Kidney epithelial cell (primary cell): ENCODE measurements around the gene TBL1X. TPM values are rescaled to one million over a fixed set of nuclear protein-coding genes. Genes with fewer than 3 reads are reported as not detected.

Experiments
- DNase-seq: peaks from one replicate; pipeline ENCODE4 v3.0.0-alpha.2; 2010; ENCODE audit warnings: low read depth
- H3K27me3 ChIP-seq: 2 replicates; pipeline ENCODE4 v1.6.0; 2011; ENCODE audit warnings: low read length; ENCODE audit not compliant: control insufficient read depth, insufficient read depth
- H3K36me3 ChIP-seq: 2 replicates; pipeline ENCODE4 v1.5.1; 2011; ENCODE audit warnings: low read length; ENCODE audit not compliant: control insufficient read depth, insufficient read depth
- H3K4me3 ChIP-seq: 2 replicates; pipeline ENCODE4 v1.5.1; 2011; ENCODE audit warnings: low read depth, mild to moderate bottlenecking, control low read depth, low read length
- total RNA-seq: library from RNA; depleted of rRNA; stranded (reverse); fragments of >200 nt; gene quantifications from 2 replicates; pipeline ENCODE4 v1.2.3, GENCODE V29; 2015
- TF ChIP-seq, protein P1 (sequence below): IDR thresholded peaks from 2 replicates; pipeline ENCODE4 v1.5.1; 2011; ENCODE audit warnings: mild to moderate bottlenecking, moderate library complexity, low read length, control low read depth, inconsistent platforms; ENCODE audit not compliant: insufficient read depth, poor library complexity, severe bottlenecking

The TBL1X gene
- total RNA-seq, 1 donor from 2014 or later, result 25.9 TPM

DNA sequence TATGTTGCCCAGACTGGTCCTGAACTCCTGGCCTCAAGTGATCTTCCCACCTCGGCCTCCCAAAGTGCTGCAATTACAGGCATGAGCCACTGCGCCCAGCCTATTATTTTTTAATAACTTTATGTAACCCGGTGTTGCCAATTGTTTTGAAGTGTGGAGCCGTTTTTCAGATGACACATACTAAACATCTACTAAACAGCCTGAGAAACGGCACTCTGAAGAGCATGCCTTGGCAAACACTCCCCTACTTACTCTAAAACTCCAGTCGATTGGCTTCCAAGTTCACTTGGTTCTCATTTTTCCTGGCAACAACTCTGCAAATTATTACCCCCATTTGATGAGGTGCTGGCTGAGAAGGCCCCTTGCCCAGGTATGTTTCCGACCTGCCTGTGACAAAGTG, 169.7 kb downstream of the TBL1X start:
- no peak for DNase-seq

GRCh38 chrX:9635368-9635767, 170.5 kb downstream of the TBL1X start:
- TF ChIP-seq, protein P1, sequence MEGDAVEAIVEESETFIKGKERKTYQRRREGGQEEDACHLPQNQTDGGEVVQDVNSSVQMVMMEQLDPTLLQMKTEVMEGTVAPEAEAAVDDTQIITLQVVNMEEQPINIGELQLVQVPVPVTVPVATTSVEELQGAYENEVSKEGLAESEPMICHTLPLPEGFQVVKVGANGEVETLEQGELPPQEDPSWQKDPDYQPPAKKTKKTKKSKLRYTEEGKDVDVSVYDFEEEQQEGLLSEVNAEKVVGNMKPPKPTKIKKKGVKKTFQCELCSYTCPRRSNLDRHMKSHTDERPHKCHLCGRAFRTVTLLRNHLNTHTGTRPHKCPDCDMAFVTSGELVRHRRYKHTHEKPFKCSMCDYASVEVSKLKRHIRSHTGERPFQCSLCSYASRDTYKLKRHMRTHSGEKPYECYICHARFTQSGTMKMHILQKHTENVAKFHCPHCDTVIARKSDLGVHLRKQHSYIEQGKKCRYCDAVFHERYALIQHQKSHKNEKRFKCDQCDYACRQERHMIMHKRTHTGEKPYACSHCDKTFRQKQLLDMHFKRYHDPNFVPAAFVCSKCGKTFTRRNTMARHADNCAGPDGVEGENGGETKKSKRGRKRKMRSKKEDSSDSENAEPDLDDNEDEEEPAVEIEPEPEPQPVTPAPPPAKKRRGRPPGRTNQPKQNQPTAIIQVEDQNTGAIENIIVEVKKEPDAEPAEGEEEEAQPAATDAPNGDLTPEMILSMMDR, result no peak
- Histone ChIP-seq H3K4me3 (no peak overlapping the region), H3K36me3 (no peaks in the 10 kb centered on the region), H3K27me3 (no peaks in the 10 kb centered on the region)
- no peak for DNase-seq

More for the DNA sequence above, 169.7 kb downstream of the TBL1X start:
- H3K4me3 ChIP-seq, result no peak overlapping the region
- H3K27me3 ChIP-seq, result no peaks in the 10 kb centered on the region
- TF ChIP-seq, protein P1, result no peak
- no peaks in the 10 kb centered on the region for H3K36me3 ChIP-seq

DNA sequence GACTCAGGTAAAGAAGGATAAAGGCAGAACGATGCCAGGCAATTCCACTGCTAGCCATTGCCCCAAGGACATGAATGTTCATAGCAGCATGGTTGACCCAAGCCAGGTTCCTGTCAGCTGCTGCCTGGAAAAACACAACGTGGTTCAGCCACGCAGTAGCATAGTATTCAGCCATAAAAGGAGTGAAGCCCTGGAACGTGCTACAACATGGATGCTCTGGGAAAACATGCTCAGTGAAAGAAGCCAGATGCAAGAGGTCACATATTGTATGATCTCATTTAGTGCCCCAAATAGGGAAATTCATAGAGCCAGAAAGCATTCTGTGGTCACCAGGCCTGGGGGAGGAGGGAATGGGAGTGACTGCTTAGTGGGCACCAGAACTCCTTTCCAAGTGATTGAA, 170.9 kb downstream of the TBL1X start:
- no peak overlapping the region for H3K4me3 ChIP-seq
- H3K27me3 ChIP-seq, result no peaks in the 10 kb centered on the region
- no peaks in the 10 kb centered on the region for H3K36me3 ChIP-seq
- TF ChIP-seq, protein P1, result no peak
- DNase-seq, result no peak

- no peak for DNase-seq
- Histone ChIP-seq H3K27me3 (no peaks in the 10 kb centered on the region), H3K4me3 (no peak overlapping the region), H3K36me3 (no peaks in the 10 kb centered on the region)
- TF ChIP-seq, protein P1, result no peak
Measured at GRCh38 chrX:9638871-9639270, 174.0 kb downstream of the TBL1X start.

- no peaks in the 10 kb centered on the region for H3K36me3 ChIP-seq
- no peak for DNase-seq
- H3K4me3 ChIP-seq, result no peak overlapping the region
- TF ChIP-seq, protein P1, result no peak
- no peaks in the 10 kb centered on the region for H3K27me3 ChIP-seq
Measured at GRCh38 chrX:9642270-9642995, 177.6 kb downstream of the TBL1X start.

- no peak for DNase-seq
Measured at GRCh38 chrX:9643807-9644206, 178.9 kb downstream of the TBL1X start.

More at GRCh38 chrX:9643807-9644206, 178.9 kb downstream of the TBL1X start:
- H3K4me3 ChIP-seq, result no peak overlapping the region
- H3K36me3 ChIP-seq, result no peaks in the 10 kb centered on the region
- TF ChIP-seq, protein P1, result no peak
- no peaks in the 10 kb centered on the region for H3K27me3 ChIP-seq
